Subcutaneous abdominal adipose tissue (tissue), 5 donors: ENCODE measurements around the gene GPN2.
"Not testable (repeated sequence)": the region's sequence is repeated elsewhere in the genome, so short reads cannot be mapped to it uniquely, and the experiment has no call there.

Experiments
- H3K27ac ChIP-seq: one replicate; pipeline ENCODE4 v1.7.0; 2013; ENCODE audit warnings: low read depth, mild to moderate bottlenecking, inconsistent platforms, low read length, moderate library complexity
- H3K27me3 ChIP-seq, 5 donors: one replicate each; pipeline ENCODE4 v1.7.0; 2013; ENCODE audit warnings: low read length in 5 of 5, inconsistent platforms in 1 of 5; ENCODE audit not compliant: control insufficient read depth in 5 of 5, insufficient read depth in 4 of 5
- H3K36me3 ChIP-seq, 5 donors: one replicate each; pipeline ENCODE4 v1.7.0; 2013; ENCODE audit warnings: low read length in 5 of 5; ENCODE audit not compliant: control insufficient read depth in 5 of 5, insufficient read depth in 5 of 5
- H3K4me1 ChIP-seq, 5 donors: one replicate each; pipeline ENCODE4 v1.7.0; 2013; ENCODE audit warnings: low read length in 5 of 5, mild to moderate bottlenecking in 3 of 5, moderate library complexity in 1 of 5; ENCODE audit not compliant: control insufficient read depth in 5 of 5, insufficient read depth in 5 of 5
- H3K4me3 ChIP-seq, 5 donors: one replicate each; pipeline ENCODE4 v1.7.0; 2013; ENCODE audit warnings: low read length in 5 of 5, low read depth in 1 of 5
- H3K9ac ChIP-seq, 5 donors: one replicate each; pipeline ENCODE4 v1.7.0; 2013; ENCODE audit warnings: low read length in 5 of 5, mild to moderate bottlenecking in 4 of 5, moderate library complexity in 3 of 5
- H3K9me3 ChIP-seq, 5 donors: one replicate each; pipeline ENCODE4 v1.7.0; 2013; ENCODE audit warnings: low read length in 5 of 5; ENCODE audit not compliant: control insufficient read depth in 5 of 5
- donor health status: healthy.
- donor health status: healthy.
- donor health status: healthy.
- donor health status: healthy.
- donor health status: healthy.

The GPN2 gene

GRCh38 chr1:26852701-26853100 lies 37.4 kb downstream of the GPN2 start:
- H3K4me1 ChIP-seq, result peaks cover 0 to 8% (median 6%) of the 10 kb centered on the region in 5 donors
- peaks cover 0 to 100% (median 95%) of the 10 kb centered on the region in 5 donors for H3K36me3 ChIP-seq

GRCh38 chr1:26851106-26851684 lies 38.9 kb downstream of the GPN2 start:
- Histone ChIP-seq H3K36me3 (peaks cover 0 to 93% (median 90%) of the 10 kb centered on the region in 5 donors), H3K9ac (no peak overlapping the region), H3K4me1 (peaks cover 0 to 8% (median 6%) of the 10 kb centered on the region in 5 donors), H3K27ac (no peak overlapping the region), H3K27me3 (no peaks in the 10 kb centered on the region), H3K4me3 (no peak overlapping the region), H3K9me3 (no peaks in the 10 kb centered on the region)

More at GRCh38 chr1:26852701-26853100, 37.4 kb downstream of the GPN2 start:
- H3K9ac ChIP-seq, result no peak overlapping the region
- no peaks in the 10 kb centered on the region for H3K9me3 ChIP-seq
- H3K4me3 ChIP-seq, result no peak overlapping the region
- no peaks in the 10 kb centered on the region for H3K27me3 ChIP-seq
- H3K27ac ChIP-seq, result no peak overlapping the region

- Histone ChIP-seq H3K36me3 (peaks cover 0 to 77% (median 70%) of the 10 kb centered on the region in 5 donors), H3K4me1 (peaks cover 0 to 10% (median 6%) of the 10 kb centered on the region in 5 donors), H3K9ac (peak overlapping the region in 1 of 5 donors; percentile 17), H3K9me3 (no peaks in the 10 kb centered on the region), H3K4me3 (no peak overlapping the region), H3K27ac (no peak overlapping the region), H3K27me3 (no peaks in the 10 kb centered on the region)
Observed at GRCh38 chr1:26848941-26849774, 40.9 kb downstream of the GPN2 start.

GRCh38 chr1:26848499-26848898 lies 41.6 kb downstream of the GPN2 start:
- Histone ChIP-seq H3K4me3 (no peak overlapping the region), H3K27me3 (no peaks in the 10 kb centered on the region), H3K36me3 (peaks cover 0 to 75% (median 66%) of the 10 kb centered on the region in 5 donors), H3K27ac (no peak overlapping the region), H3K4me1 (peaks cover 0 to 10% (median 6%) of the 10 kb centered on the region in 5 donors), H3K9ac (peak overlapping the region in 1 of 5 donors; percentile 17), H3K9me3 (no peaks in the 10 kb centered on the region)

- H3K9ac ChIP-seq, H3K9me3 ChIP-seq, H3K27me3 ChIP-seq, H3K4me3 ChIP-seq, H3K27ac ChIP-seq: not testable (repeated sequence)
- Histone ChIP-seq H3K4me1 (peaks cover 0 to 10% (median 6%) of the 10 kb centered on the region in 5 donors), H3K36me3 (peaks cover 0 to 71% (median 66%) of the 10 kb centered on the region in 5 donors)
Observed at GRCh38 chr1:26847826-26848225, 42.3 kb downstream of the GPN2 start.

- no peaks in the 10 kb centered on the region for H3K9me3 ChIP-seq
- H3K4me3 ChIP-seq, result no peak overlapping the region
- peaks cover 5 to 64% (median 56%) of the 10 kb centered on the region in 5 donors for H3K36me3 ChIP-seq
- H3K4me1 ChIP-seq, result peaks cover 0 to 10% (median 4%) of the 10 kb centered on the region in 5 donors
- H3K9ac ChIP-seq, result no peak overlapping the region
- no peaks in the 10 kb centered on the region for H3K27me3 ChIP-seq
- no peak overlapping the region for H3K27ac ChIP-seq
Observed at GRCh38 chr1:26844424-26845196, 45.5 kb downstream of the GPN2 start.

GRCh38 chr1:26839779-26840178 lies 50.3 kb downstream of the GPN2 start:
- Histone ChIP-seq H3K4me3 (no peak overlapping the region), H3K27ac (no peak overlapping the region), H3K27me3 (no peaks in the 10 kb centered on the region), H3K4me1 (peaks cover 0 to 4% (median 0%) of the 10 kb centered on the region in 5 donors), H3K9ac (peak overlapping the region in 1 of 5 donors; percentile 21), H3K9me3 (no peaks in the 10 kb centered on the region), H3K36me3 (peaks cover 5 to 70% (median 55%) of the 10 kb centered on the region in 5 donors)

- H3K9me3 ChIP-seq, result no peaks in the 10 kb centered on the region
- no peaks in the 10 kb centered on the region for H3K27me3 ChIP-seq
- no peak overlapping the region for H3K27ac ChIP-seq
- H3K36me3 ChIP-seq, result peaks cover 5 to 73% (median 57%) of the 10 kb centered on the region in 5 donors
- H3K4me3 ChIP-seq, result no peak overlapping the region
- H3K9ac ChIP-seq, result peak overlapping the region in 2 of 5 donors; percentile 2 to 21
- H3K4me1 ChIP-seq, result peaks cover 0 to 3% (median 0%) of the 10 kb centered on the region in 5 donors
Observed at GRCh38 chr1:26839339-26839722, 50.8 kb downstream of the GPN2 start.

- no peak overlapping the region for H3K9ac ChIP-seq
- H3K4me1 ChIP-seq, result peaks cover 0 to 5% (median 0%) of the 10 kb centered on the region in 5 donors
- no peaks in the 10 kb centered on the region for H3K9me3 ChIP-seq
- peaks cover 5 to 75% (median 62%) of the 10 kb centered on the region in 5 donors for H3K36me3 ChIP-seq
- no peaks in the 10 kb centered on the region for H3K27me3 ChIP-seq
- no peak overlapping the region for H3K27ac ChIP-seq
- no peak overlapping the region for H3K4me3 ChIP-seq
Observed at GRCh38 chr1:26838474-26839338, 51.4 kb downstream of the GPN2 start.
